ENCODE measurements around the gene SLC7A9.
"Not testable (repeated sequence)": the region's sequence is repeated elsewhere in the genome, so short reads cannot be mapped to it uniquely, and the experiment has no call there.

The SLC7A9 gene

DNA sequence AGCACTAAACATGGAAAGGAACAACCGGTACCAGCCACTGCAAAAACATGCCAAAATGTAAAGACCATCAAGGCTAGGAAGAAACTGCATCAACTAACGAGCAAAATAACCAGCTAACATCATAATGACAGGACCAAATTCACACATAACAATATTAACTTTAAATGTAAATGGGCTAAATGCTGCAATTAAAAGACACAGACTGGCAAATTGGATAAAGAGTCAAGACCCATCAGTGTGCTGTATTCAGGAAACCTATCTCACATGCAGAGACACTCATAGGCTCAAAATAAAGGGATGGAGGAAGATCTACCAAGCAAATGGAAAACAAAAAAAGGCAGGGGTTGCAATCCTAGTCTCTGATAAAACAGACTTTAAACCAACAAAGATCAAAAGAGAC is 21.5 kb downstream of the SLC7A9 start:
- not testable (repeated sequence) for H3K27ac Mint-ChIP-seq; H3K9me3 Mint-ChIP-seq; H3K4me3 Mint-ChIP-seq; H3K27me3 Mint-ChIP-seq; H3K36me3 Mint-ChIP-seq (ENCODE audit: insufficient read depth); H3K4me1 Mint-ChIP-seq (ENCODE audit: low read depth in 2 of 2); DNase-seq; ATAC-seq (replicated peaks)

- Mint-ChIP-seq H3K4me1 (ENCODE audit: low read depth in 2 of 2) (no peaks in the 10 kb centered on the region), H3K36me3 (ENCODE audit: insufficient read depth) (no peaks in the 10 kb centered on the region), H3K4me3 (no peak overlapping the region), H3K9me3 (peaks cover 0 to 4% of the 10 kb centered on the region in 2 donors), H3K27me3 (peaks cover 0 to 6% of the 10 kb centered on the region in 2 donors), H3K27ac (no peak overlapping the region)
- DNase-seq (no peak), ATAC-seq (replicated peaks) (no peak)
These were observed 25.8 kb downstream of the SLC7A9 start for GRCh38 chr19:32843716-32844245.

DNA sequence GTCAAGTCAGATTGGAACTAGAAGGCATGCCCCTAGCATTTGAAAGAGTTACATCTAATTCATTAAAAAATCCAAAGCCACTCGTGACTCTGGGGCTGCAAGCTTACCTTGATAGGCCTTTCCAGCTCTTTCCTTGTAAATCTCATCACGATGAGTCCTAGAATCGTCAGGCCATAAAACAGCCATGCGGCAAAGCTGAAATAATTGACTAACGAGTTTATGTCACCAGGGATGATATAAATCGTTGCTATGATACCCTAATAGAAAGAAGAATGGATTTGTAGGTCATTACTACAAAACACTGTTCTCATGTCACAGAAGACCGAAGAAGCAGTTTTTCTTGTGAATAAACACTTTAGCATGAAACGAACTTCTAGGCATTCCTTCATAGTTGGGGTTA is 27.5 kb downstream of the SLC7A9 start:
- H3K36me3 Mint-ChIP-seq (ENCODE audit: insufficient read depth): no peaks in the 10 kb centered on the region
- peaks cover 0 to 6% of the 10 kb centered on the region in 2 donors for H3K27me3 Mint-ChIP-seq
- no peak for ATAC-seq (replicated peaks)
- H3K27ac Mint-ChIP-seq: no peak overlapping the region
- H3K9me3 Mint-ChIP-seq: peaks cover 0 to 4% of the 10 kb centered on the region in 2 donors
- no peak overlapping the region for H3K4me3 Mint-ChIP-seq
- no peak for DNase-seq
- H3K4me1 Mint-ChIP-seq (ENCODE audit: low read depth in 2 of 2): no peaks in the 10 kb centered on the region

DNA sequence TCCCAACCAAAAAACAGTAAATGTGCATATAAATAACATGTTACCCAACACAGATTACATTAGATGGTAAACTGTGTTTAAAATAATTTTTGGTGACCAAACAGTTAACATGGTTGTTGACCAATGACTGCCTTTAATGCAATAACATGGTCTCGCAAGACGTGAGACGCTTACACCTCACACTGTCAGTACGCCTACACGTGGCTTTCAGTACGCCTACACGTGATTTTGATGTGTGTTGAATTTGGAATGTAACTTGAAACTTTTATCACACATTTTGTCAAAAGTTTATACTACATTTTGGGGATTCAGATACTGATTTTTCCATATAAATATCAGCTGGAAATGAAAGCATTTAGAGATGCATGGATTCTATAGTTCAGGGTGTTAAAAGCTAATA is 32.0 kb downstream of the SLC7A9 start:
- Mint-ChIP-seq H3K36me3 (ENCODE audit: insufficient read depth) (no peaks in the 10 kb centered on the region), H3K27ac (no peak overlapping the region), H3K9me3 (peaks cover 0 to 4% of the 10 kb centered on the region in 2 donors), H3K4me1 (ENCODE audit: low read depth in 2 of 2) (no peaks in the 10 kb centered on the region), H3K4me3 (no peak overlapping the region), H3K27me3 (peaks cover 0 to 6% of the 10 kb centered on the region in 2 donors)
- no peak for DNase-seq
- no peak for ATAC-seq (replicated peaks)

GRCh38 chr19:32833388-32833787 is 36.2 kb downstream of the SLC7A9 start:
- H3K4me3 Mint-ChIP-seq; H3K27me3 Mint-ChIP-seq; H3K36me3 Mint-ChIP-seq (ENCODE audit: insufficient read depth); ATAC-seq (replicated peaks); H3K4me1 Mint-ChIP-seq (ENCODE audit: low read depth in 2 of 2); H3K9me3 Mint-ChIP-seq; DNase-seq; H3K27ac Mint-ChIP-seq: not testable (repeated sequence)

GRCh38 chr19:32832825-32833224 is 36.7 kb downstream of the SLC7A9 start:
- not testable (repeated sequence) for H3K4me3 Mint-ChIP-seq, DNase-seq

GRCh38 chr19:32832094-32832493 is 37.5 kb downstream of the SLC7A9 start:
- not testable (repeated sequence) for H3K4me1 Mint-ChIP-seq (ENCODE audit: low read depth in 2 of 2); H3K36me3 Mint-ChIP-seq (ENCODE audit: insufficient read depth); H3K27ac Mint-ChIP-seq; DNase-seq; ATAC-seq (replicated peaks); H3K9me3 Mint-ChIP-seq; H3K4me3 Mint-ChIP-seq; H3K27me3 Mint-ChIP-seq

More at GRCh38 chr19:32832825-32833224, 36.7 kb downstream of the SLC7A9 start:
- not testable (repeated sequence) for H3K4me1 Mint-ChIP-seq (ENCODE audit: low read depth in 2 of 2); H3K27ac Mint-ChIP-seq; H3K9me3 Mint-ChIP-seq; ATAC-seq (replicated peaks); H3K36me3 Mint-ChIP-seq (ENCODE audit: insufficient read depth); H3K27me3 Mint-ChIP-seq

DNA sequence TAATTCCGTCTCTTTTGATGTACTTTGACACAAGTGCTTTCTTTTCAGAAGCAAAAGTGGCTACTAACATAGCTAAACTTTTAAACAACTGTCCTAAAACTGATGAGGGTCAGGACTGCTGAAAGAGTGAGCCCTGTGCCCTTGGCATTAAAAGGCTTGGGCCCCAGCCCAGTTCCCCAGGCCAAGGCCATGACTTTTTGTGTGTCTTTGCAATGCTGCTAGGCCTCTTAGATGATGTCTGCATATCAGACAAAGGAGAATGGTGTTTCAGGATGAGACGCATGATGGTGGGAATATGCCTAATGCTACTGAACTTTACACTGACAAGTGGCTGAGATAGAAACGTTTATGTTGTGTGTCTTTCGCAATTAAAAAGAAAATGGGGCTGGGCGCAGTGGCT is 38.0 kb downstream of the SLC7A9 start:
- Mint-ChIP-seq H3K27ac (no peak overlapping the region), H3K4me3 (no peak overlapping the region), H3K9me3 (no peaks in the 10 kb centered on the region), H3K36me3 (ENCODE audit: insufficient read depth) (no peaks in the 10 kb centered on the region), H3K27me3 (no peaks in the 10 kb centered on the region), H3K4me1 (ENCODE audit: low read depth in 2 of 2) (no peaks in the 10 kb centered on the region)
- no peak for ATAC-seq (replicated peaks)
- DNase-seq: no peak

GRCh38 chr19:32830231-32831014 is 39.1 kb downstream of the SLC7A9 start:
- ATAC-seq (replicated peaks): no peak
- no peak overlapping the region for H3K27ac Mint-ChIP-seq

GRCh38 chr19:32829345-32829896 is 40.1 kb downstream of the SLC7A9 start:
- H3K27ac Mint-ChIP-seq: no peak overlapping the region
- H3K36me3 Mint-ChIP-seq (ENCODE audit: insufficient read depth): peaks cover 3% of the 10 kb centered on the region
- ATAC-seq (replicated peaks) (no peak), DNase-seq (no peak)
- no peaks in the 10 kb centered on the region for H3K9me3 Mint-ChIP-seq
- peaks cover 5 to 9% of the 10 kb centered on the region in 2 donors for H3K27me3 Mint-ChIP-seq
- H3K4me3 Mint-ChIP-seq: no peak overlapping the region
- no peaks in the 10 kb centered on the region for H3K4me1 Mint-ChIP-seq (ENCODE audit: low read depth in 2 of 2)

More at GRCh38 chr19:32830231-32831014, 39.1 kb downstream of the SLC7A9 start:
- no peaks in the 10 kb centered on the region for H3K27me3 Mint-ChIP-seq
- H3K4me3 Mint-ChIP-seq: no peak overlapping the region
- no peaks in the 10 kb centered on the region for H3K9me3 Mint-ChIP-seq
- H3K36me3 Mint-ChIP-seq (ENCODE audit: insufficient read depth): no peaks in the 10 kb centered on the region
- no peak for DNase-seq
- no peaks in the 10 kb centered on the region for H3K4me1 Mint-ChIP-seq (ENCODE audit: low read depth in 2 of 2)

DNA sequence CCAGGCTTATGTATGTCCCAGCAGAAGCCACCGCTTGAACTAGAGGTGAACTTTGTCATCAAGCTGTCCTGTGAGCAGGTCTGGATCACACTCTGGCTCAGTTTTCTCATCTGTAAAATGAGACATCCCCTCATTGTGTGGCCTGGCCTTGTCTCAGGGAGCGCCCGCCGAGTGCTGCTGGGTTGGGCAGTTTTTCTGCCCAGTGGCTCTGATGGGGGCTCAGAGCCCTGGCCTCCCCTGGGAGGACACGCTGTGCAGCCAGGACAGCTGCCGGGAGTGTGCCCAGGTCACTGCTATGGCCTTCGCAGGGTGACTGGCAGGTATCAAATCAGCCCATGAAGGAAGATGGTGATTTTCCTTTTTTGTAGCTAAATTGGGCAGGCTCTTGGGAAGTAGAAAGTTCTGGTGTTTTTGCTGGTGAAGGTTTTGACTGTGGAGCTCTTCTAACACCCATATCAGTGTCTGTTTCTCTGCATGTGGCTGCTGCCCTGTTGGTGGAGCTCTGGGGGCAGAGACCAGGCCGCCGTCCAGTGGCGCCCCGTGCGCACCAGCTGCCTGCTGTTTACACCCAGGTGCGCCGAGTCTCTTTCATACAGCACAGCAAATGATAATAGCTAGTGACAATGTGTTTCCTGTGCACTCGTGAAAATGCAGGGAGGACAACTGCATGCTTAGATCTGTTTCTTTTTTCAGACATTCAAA is 40.8 kb downstream of the SLC7A9 start:
- H3K4me3 Mint-ChIP-seq: no peak overlapping the region
- ATAC-seq (replicated peaks): no peak
- H3K9me3 Mint-ChIP-seq: no peaks in the 10 kb centered on the region
- no peaks in the 10 kb centered on the region for H3K4me1 Mint-ChIP-seq (ENCODE audit: low read depth in 2 of 2)
- no peak for DNase-seq
- no peak overlapping the region for H3K27ac Mint-ChIP-seq
- H3K27me3 Mint-ChIP-seq: peaks cover 5 to 14% of the 10 kb centered on the region in 2 donors
- peaks cover 3% of the 10 kb centered on the region for H3K36me3 Mint-ChIP-seq (ENCODE audit: insufficient read depth)

DNA sequence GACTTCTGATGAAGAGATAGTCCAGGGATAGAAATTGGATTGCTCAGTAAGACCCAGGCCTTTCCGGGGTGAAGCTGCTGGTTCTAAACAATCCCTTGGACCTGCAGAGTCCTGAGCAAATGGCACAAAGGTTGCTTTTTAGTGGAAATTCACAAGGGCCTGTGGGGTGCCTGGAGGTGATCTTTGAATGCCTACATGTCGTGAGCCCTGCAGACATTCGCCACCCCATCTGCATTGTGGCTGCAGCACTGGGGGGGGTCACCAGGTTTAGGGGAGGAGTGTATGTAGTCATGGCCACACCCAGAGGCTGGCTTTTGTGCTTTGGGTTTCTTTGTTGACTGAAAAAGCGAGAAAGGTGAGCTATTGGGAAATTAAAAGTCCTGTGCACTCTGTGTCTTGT is 41.4 kb downstream of the SLC7A9 start:
- no peak for DNase-seq
- H3K4me1 Mint-ChIP-seq (ENCODE audit: low read depth in 2 of 2): no peaks in the 10 kb centered on the region
- no peak for ATAC-seq (replicated peaks)
- H3K27ac Mint-ChIP-seq: no peak overlapping the region
- H3K9me3 Mint-ChIP-seq: no peaks in the 10 kb centered on the region
- peaks cover 3% of the 10 kb centered on the region for H3K36me3 Mint-ChIP-seq (ENCODE audit: insufficient read depth)
- peaks cover 5 to 20% of the 10 kb centered on the region in 2 donors for H3K27me3 Mint-ChIP-seq
- no peak overlapping the region for H3K4me3 Mint-ChIP-seq

DNA sequence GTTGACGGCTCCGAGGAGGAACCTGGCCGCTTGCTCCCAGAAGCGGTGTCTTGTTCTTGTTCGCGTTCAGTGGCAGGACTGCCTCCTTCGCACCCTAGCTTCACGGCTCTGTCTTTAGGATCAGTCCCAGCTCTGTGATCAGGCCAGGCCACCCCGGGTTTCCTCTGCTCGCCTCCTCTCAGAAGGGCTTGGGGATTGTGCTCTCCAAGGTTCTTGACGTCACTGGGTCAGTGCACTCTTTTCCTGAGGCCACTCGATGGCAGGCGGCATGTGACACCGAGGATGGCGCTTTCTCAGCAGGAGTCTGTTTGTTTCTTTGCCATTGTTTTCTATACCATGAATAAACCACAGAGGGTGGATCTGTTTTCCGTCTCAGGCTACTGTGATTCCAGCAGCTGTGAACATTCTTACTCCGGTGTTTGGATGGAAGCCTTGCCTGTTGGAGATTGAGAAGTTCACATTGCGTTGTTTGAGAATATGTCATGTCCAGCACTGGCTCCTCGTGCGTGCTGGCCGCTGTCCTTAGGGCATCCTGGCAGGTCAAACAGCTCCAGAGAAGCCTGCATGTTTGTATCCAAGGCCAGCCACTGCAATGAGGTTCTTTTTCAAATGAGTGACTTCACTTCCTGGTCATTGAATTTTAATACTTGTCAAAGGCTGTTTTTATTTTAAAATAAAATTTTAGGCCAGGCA is 44.5 kb downstream of the SLC7A9 start:
- no peak for ATAC-seq (replicated peaks)
- Mint-ChIP-seq H3K36me3 (ENCODE audit: insufficient read depth) (peaks cover 3% of the 10 kb centered on the region), H3K27ac (no peak overlapping the region), H3K9me3 (no peaks in the 10 kb centered on the region), H3K4me1 (ENCODE audit: low read depth in 2 of 2) (peaks cover 0 to 1% of the 10 kb centered on the region in 2 donors), H3K4me3 (no peak overlapping the region), H3K27me3 (peaks cover 5 to 39% of the 10 kb centered on the region in 2 donors)
- no peak for DNase-seq

Measured in effector memory CD8-positive, alpha-beta T cell (primary cell).